MM.1S (cell line): Measurements from ENCODE around the gene LINGO3.

Source experiments
- EZH2 ChIP-seq: fragments of 300-600 bp; sonication (generic); optimal IDR thresholded peaks from 2 replicates; pipeline ENCODE3; 2017; ENCODE audit warnings: low read depth, mild to moderate bottlenecking, antibody characterized with exemption, low read length, mixed read lengths
- TF ChIP-seq, protein P1 (sequence below): fragments of 300-600 bp; sonication (generic); IDR thresholded peaks from 2 replicates; pipeline ENCODE4 v1.5.1; 2016; ENCODE audit warnings: antibody characterized with exemption, low read length, mixed read lengths

DNA sequence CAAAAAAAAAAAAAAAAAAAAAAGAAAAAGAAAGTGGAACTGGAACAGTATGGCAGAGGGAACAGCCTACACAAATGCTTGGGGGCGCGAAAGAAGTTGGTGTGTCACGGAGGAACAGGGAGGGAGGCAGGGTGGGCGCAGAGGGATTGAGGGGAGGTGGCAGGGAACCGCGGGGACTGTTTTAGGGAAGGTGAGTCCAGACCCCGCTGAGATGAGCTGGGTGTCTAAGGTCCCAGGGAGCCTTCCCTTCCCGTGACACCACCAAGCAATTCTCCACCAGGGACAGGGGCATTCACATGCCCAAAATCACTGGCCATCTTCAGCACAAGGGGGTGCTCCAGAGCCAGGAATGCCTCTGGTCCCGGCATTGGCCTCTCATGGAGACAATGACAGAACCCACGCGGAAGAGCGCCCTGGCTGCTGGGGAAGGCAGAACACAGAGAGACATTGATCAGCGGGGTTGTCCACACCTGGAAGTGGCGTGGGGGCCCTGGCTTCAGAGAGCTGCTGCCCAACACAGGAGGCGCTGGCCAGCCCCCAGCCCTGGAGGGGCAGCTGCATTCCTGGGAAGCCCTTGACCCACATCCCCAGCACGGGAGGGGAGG, 32.9 kb downstream of the LINGO3 start:
- TF ChIP-seq, protein P1, sequence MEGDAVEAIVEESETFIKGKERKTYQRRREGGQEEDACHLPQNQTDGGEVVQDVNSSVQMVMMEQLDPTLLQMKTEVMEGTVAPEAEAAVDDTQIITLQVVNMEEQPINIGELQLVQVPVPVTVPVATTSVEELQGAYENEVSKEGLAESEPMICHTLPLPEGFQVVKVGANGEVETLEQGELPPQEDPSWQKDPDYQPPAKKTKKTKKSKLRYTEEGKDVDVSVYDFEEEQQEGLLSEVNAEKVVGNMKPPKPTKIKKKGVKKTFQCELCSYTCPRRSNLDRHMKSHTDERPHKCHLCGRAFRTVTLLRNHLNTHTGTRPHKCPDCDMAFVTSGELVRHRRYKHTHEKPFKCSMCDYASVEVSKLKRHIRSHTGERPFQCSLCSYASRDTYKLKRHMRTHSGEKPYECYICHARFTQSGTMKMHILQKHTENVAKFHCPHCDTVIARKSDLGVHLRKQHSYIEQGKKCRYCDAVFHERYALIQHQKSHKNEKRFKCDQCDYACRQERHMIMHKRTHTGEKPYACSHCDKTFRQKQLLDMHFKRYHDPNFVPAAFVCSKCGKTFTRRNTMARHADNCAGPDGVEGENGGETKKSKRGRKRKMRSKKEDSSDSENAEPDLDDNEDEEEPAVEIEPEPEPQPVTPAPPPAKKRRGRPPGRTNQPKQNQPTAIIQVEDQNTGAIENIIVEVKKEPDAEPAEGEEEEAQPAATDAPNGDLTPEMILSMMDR: peak; percentile 60
- no peak for TF ChIP-seq EZH2
